Motor neuron (in vitro differentiated cells): ENCODE results near the gene ADAM8. TPM values are rescaled to one million over a fixed set of nuclear protein-coding genes. Genes with fewer than 3 reads are reported as not detected.

Experiments used
- ATAC-seq, 8 experiments: fragments of 200-7000 bp; cut with Tn5 transposase; replicated peaks in 6 of 8; 2 replicates each; pipeline ENCODE4 v1.8.0; 2021; ENCODE audit warnings: mild to moderate bottlenecking in 8 of 8, moderate library complexity in 8 of 8
- H3K27ac ChIP-seq, 2 donors: fragments of 250-450 bp; sonication (Bioruptor Pico); 2 replicates each; pipeline ENCODE4 v1.9.0; 2021; ENCODE audit warnings: antibody characterized with exemption in 2 of 2, mild to moderate bottlenecking in 2 of 2, moderate library complexity in 1 of 2
- H3K4me1 ChIP-seq, 2 donors: fragments of 250-450 bp; sonication (Bioruptor Pico); replicated peaks in 1 of 2; 2 replicates each; pipeline ENCODE4 v1.6.1; 2021; ENCODE audit warnings: antibody characterized with exemption in 2 of 2, mild to moderate bottlenecking in 2 of 2, moderate library complexity in 1 of 2
- H3K4me3 ChIP-seq, 5 donors: fragments of 250-450 bp; sonication (Bioruptor Pico); 2 replicates each; pipeline ENCODE4 v1.9.0; 2021; ENCODE audit warnings: antibody characterized with exemption in 5 of 5, mild to moderate bottlenecking in 5 of 5, moderate library complexity in 4 of 5
- WGBS, 10 experiments: fragments of 450-650 bp; shearing (Covaris generic); methylation state at CpG; one replicate each; pipeline ENCODE4 v1.0.0; 2022; 5-methylcytosine and 5-hydroxymethylcytosine counted together
- in situ Hi-C, 9 experiments: fragments of 400-800 bp; cut with MboI; loops; one replicate each; pipeline ENCODE4 v1.15.0; 2021; ENCODE audit warnings: low sequenced_read_pairs in 9 of 9, low pct_unique_long_range_greater_than_20kb in 2 of 9; ENCODE audit not compliant: unreplicated experiment in 9 of 9
- total RNA-seq, 8 experiments: library from RNA; unstranded; fragments of 300-600 nt; gene quantifications; 2 replicates each; pipeline versions ENCODE4 v1.2.3 to v1.2.4, GENCODE V29; 2022

ADAM8 gene
- total RNA-seq, 8 experiments from 2014 or later = 0.66 to 2.2 (median 1.2) TPM

DNA sequence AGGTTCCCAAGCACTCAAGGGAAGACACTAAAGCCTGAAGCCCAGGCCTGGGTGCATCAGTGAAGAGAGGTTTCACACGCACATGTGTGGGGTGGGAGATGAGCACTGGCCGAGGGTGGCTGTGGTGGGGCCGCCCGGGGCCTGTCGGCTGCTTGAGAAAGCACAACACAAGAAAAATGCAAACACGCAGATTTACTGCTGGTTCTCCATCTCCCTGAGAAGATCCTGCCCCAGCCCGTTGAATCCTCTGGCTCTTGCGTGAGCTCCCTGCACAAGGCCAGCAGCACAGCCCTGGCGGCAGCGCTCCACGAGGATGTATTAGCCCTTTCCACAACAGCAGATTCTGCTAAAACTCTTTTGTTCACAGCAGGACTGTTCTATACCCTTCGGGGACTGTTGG is 38.2 kb upstream of the ADAM8 start:
- ATAC-seq = no peak
- peaks cover 15 to 16% of the 10 kb centered on the region in 2 donors for H3K4me1 ChIP-seq
- in situ Hi-C loops = no loop called here
- no peak overlapping the region for H3K4me3 ChIP-seq
- peak overlapping the region; percentile 66 to 71 for H3K27ac ChIP-seq
- 36 to 90% (median 78%) methylated on average over 1 to 12 of the region's 12 CpGs; no CpG with 5 or more reads in 1 of the 10 experiments for WGBS, 10 experiments

DNA sequence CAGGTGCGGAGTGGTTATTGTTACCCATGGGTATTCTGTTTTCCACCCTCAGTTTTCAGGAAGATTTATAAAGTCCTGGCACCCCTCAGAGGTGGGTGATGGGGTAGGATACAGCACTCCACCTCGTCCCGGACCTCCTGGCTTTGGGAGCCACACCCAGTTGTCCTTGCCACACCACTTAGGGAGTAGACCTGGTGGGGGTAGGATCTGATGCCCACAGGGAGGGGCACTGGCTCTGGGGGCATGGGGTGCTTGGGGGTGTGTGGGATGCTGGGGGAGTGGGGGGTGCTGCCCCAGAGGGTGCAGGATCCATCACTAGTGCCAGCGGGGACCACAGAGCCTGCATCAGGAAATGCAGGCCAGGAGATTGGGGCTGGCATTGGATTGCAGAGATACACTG is 36.5 kb upstream of the ADAM8 start:
- Histone ChIP-seq H3K4me1 (peaks cover 15 to 17% of the 10 kb centered on the region in 2 donors), H3K4me3 (no peak overlapping the region), H3K27ac (no peak overlapping the region)
- ATAC-seq = no peak
- 83 to 100% (median 100%) methylated on average over 1 of the region's 4 CpGs; no CpG with 5 or more reads in 7 of the 10 experiments for WGBS, 10 experiments
- in situ Hi-C loops = no loop called here

DNA sequence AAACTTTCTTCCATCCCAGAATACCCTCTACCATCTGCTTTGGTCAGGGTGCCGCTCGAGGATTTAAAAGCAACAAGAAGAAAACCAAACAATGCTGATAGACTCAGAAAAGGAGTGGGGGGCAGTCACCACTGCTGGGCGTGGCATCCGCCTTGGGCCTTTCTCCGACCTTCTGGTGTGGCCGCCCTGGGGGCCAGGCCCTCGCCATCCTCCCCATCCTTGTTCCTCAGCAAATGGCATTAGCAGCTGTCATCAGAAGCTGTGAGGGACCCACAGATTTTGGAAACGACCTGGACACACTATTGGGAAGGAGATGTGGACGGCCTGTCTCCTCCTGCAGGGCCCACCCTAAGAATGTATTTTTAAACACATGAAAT is 36.1 kb upstream of the ADAM8 start:
- no peak for ATAC-seq
- WGBS, 10 experiments = 79 to 93% (median 90%) methylated on average over 2 to 9 of the region's 9 CpGs; no CpG with 5 or more reads in 5 of the 10 experiments
- in situ Hi-C loops = no loop called here
- Histone ChIP-seq H3K4me1 (peaks cover 15 to 17% of the 10 kb centered on the region in 2 donors), H3K4me3 (no peak overlapping the region), H3K27ac (no peak overlapping the region)

DNA sequence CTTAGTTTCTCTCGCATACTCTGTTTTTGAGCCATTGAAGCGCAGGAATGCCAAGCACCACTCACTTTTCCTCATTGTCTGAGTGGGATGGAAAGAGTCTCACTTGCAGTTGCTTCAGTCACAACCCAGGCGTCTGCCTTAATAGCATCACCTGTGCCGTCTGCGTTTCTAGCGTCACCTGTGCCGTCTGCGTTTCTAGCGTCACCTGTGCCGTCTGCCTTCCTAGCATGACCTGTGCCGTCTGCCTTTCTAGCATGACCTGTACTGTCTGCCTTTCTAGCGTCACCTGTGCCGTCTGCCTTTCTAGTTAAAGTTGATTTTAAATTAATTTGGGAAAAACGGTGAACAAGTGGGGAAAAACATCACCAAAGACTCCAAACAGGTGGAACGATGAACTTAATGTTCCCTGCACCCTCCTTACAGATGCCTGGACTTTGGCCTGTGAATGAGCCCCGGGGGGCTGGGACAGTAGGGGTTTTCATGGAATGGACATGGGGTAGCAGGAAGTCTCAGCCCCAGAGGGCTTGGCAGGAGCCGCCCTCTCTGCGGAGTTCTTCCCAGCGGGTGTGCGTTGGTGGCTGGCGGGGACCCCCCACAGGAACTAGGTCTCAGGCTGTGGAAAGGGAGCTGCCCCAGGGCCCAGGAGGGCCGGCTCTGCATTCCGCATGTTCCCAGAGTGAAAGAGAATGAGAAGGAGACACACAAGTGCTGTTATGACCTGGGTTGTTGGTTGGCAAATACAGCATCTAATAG is 35.5 kb upstream of the ADAM8 start:
- H3K4me1 ChIP-seq = peaks cover 19 to 22% of the 10 kb centered on the region in 2 donors
- 67 to 100% (median 96%) methylated on average over 1 to 18 of the region's 23 CpGs; no CpG with 5 or more reads in 3 of the 10 experiments for WGBS, 10 experiments
- no peak overlapping the region for H3K27ac ChIP-seq
- no peak overlapping the region for H3K4me3 ChIP-seq
- in situ Hi-C loops = no loop called here
- ATAC-seq = no peak

DNA sequence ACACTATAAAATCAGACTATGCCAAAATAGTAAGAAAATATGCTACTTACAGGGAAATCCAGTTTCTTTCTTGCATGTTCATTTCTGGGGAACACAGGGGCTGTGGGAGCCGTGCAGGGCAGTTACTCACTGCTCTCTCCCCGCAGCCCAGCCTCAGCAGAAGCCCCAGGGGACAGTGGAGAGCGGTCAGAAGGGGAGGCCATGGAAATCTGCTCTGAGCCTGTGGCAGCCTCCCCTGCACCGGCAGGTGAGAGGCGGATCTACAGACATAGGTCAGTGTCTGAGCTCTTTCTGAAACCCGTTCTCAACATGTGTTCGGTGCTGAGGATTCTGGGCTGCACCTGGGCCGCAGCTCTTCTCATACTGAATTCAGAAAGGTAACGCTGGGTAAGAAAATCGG is 34.9 kb upstream of the ADAM8 start:
- in situ Hi-C loops = no loop called here
- H3K27ac ChIP-seq = no peak overlapping the region
- 60 to 100% (median 97%) methylated on average over 1 to 9 of the region's 10 CpGs for WGBS, 10 experiments
- ATAC-seq = no peak
- H3K4me3 ChIP-seq = no peak overlapping the region
- H3K4me1 ChIP-seq = peaks cover 23 to 25% of the 10 kb centered on the region in 2 donors

DNA sequence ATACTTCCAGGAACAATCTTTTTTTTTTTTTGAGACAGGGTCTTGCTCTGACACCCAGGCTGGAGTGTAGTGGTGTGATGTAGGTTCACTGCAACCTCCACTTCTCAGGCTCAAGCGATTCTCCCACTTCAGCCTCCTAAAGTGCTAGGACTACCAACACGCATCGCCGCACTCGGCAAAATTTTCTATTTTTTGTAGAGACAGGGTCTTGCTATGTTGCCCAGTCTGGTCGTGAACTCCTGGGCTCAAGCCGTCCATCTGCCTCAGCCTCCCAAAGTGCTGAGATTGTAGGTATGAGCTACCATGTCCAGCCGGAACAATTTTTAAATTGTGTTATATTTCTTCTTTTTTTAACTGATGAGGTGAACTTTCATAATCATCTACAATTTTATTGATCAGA is 34.1 kb upstream of the ADAM8 start:
- no peak overlapping the region for H3K27ac ChIP-seq
- H3K4me1 ChIP-seq = peaks cover 23 to 25% of the 10 kb centered on the region in 2 donors
- no peak for ATAC-seq
- H3K4me3 ChIP-seq = no peak overlapping the region
- WGBS, 10 experiments = 33 to 95% (median 87%) methylated on average over 1 to 8 of the region's 8 CpGs; no CpG with 5 or more reads in 2 of the 10 experiments
- in situ Hi-C loops = no loop called here

DNA sequence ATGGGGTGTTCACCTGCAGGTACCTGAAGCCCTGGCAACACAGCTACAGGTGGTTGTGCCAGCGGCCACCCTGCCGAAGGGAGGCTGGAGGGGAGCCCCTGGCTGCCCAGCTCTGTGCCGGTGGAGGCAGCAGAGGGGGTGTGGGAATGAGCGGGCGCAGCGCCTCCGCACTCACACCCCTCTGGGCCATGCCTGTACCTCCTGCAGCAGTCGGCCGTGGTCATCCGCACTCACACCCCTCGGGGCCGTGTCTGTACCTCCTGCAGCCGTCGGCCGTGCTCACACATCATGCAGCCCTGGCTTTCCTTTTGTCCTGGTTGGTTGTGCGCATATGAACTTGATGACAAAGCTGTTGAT is 33.7 kb upstream of the ADAM8 start:
- Histone ChIP-seq H3K27ac (no peak overlapping the region), H3K4me1 (peaks cover 23 to 28% of the 10 kb centered on the region in 2 donors), H3K4me3 (no peak overlapping the region)
- no peak for ATAC-seq
- in situ Hi-C loops = no loop called here
- WGBS, 10 experiments = 33 to 100% (median 90%) methylated on average over 1 to 9 of the region's 16 CpGs; no CpG with 5 or more reads in 5 of the 10 experiments

DNA sequence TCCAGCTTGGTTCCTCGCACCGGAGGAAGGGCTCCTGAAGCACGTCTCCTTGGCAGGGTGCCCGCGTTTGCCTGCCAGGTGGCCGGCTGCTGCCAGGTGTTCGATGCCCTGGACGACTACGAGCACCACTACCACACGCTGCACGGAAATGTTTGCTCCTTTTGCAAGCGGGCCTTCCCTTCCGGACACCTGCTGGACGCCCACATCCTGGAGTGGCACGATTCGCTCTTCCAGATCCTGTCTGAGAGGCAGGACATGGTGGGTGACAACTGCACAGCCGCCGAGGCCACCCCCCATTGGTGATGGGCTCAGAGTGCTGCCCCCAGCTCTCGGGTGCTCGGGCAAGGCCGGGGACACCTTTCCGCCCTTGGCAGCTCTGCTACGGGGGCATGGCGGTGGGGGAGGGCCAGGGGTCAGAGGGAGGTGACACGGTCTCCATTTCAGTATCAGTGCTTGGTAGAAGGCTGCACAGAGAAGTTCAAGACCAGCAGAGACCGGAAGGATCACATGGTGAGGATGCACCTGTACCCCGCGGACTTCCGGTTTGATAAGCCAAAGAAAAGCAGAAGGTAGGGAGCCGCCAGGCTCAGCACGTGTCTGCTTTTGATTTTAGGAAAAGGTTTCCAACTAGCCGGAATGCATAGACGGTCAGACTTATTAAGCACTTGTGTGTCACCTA is 33.2 kb upstream of the ADAM8 start:
- WGBS, 10 experiments = 89 to 100% (median 93%) methylated on average over 4 to 6 of the region's 33 CpGs; no CpG with 5 or more reads in 6 of the 10 experiments
- peak overlapping the region in 3 of 5 donors; percentile 74 to 99 (median 83) for H3K4me3 ChIP-seq
- no peak for ATAC-seq
- peaks cover 22 to 27% of the 10 kb centered on the region in 2 donors for H3K4me1 ChIP-seq
- in situ Hi-C loops = no loop called here
- H3K27ac ChIP-seq = no peak overlapping the region

DNA sequence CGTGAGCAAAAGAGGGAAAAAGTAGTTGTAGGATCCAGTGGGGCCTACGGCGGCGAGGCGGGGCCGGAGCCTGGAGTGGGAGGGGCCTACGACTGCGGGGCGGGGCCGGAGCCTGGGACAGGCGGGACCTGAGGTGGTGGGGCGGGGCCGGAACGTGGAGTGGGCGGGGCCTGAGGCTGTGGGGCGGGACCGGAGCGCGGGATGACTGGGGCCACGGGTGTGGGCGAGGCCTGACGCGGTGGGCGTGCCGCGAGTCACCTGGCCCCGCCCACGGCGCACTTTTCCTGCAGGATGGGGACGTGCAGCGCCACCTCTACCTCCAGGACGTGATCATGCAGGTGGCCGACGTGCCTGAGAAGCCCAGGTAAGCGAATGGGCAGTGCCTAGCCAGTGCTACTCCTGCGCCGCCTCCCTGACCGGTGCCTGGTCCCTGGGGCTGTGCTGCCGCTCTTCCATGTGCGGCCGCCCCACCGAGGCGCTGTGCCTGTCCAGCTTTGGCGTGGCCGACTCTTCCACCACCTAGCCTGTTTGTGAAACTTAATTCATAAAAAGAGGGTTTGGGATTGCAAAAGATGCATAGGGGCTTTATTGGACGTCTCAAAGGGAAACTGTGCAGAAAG is 32.5 kb upstream of the ADAM8 start:
- H3K4me1 ChIP-seq = peaks cover 15 to 24% of the 10 kb centered on the region in 2 donors
- H3K27ac ChIP-seq = peak overlapping the region; percentile 97
- ATAC-seq = peak; percentile 65 to 80 (median 74)
- 50 to 100% (median 97%) methylated on average over 1 to 3 of the region's 46 CpGs; no CpG with 5 or more reads in 6 of the 10 experiments for WGBS, 10 experiments
- in situ Hi-C loops = no loop called here
- peak overlapping the region; percentile 74 to 99 (median 91) for H3K4me3 ChIP-seq

DNA sequence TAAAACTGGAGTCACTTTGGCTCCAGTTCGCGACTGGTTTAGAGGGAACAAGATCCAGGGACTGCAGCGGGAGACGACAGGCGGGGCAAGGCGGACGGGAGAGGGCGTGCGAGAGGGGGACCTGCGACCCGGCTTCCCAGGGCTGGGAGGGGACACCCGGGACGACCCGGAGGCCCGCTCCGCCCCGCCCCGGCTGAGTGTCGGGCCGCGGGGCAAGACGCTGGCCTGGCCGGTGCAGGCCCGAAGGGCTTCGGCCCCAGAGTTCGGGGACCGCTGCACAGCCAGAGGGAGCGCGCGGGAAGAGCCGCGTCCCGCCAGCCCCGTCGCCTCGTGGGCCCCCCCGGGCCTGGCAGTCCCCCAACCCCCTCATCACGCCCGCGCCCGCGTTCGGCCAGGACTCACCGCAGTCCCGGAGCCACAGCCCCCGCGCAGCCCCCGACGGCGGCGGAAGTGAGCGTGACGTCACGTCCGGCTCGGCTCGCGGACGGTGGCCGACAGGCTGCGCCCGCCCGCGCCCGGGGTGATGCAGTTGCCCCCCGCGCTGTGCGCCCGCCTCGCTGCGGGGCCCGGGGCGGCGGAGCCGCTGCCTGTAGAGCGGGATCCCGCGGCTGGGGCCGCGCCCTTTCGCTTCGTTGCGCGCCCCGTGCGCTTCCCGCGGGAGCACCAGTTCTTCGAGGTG is 31.9 kb upstream of the ADAM8 start, which contains the start of the genes TUBGCP2 and ZNF511:
Gene TUBGCP2 (minus strand): TSS at position 452 of the 679 bp plus-strand sequence. CDS start 5,931 bp downstream, outside the sequence.
Gene ZNF511 (plus strand): TSS at position 494 of the 679 bp plus-strand sequence. CDS start 30 bp downstream, at position 524.
- in situ Hi-C loops = no loop called here
- peak within 1 kb of the TSS; percentile 97 for H3K27ac ChIP-seq
- 0% methylated on average over 2 to 7 of the region's 89 CpGs; no CpG with 5 or more reads in 7 of the 10 experiments for WGBS, 10 experiments
- peaks cover 9 to 20% of the 10 kb centered on the region in 2 donors for H3K4me1 ChIP-seq
- peak within 1 kb of the TSS; percentile 74 to 99 (median 91) for H3K4me3 ChIP-seq
- ATAC-seq = peak; percentile 82 to 90 (median 85)

DNA sequence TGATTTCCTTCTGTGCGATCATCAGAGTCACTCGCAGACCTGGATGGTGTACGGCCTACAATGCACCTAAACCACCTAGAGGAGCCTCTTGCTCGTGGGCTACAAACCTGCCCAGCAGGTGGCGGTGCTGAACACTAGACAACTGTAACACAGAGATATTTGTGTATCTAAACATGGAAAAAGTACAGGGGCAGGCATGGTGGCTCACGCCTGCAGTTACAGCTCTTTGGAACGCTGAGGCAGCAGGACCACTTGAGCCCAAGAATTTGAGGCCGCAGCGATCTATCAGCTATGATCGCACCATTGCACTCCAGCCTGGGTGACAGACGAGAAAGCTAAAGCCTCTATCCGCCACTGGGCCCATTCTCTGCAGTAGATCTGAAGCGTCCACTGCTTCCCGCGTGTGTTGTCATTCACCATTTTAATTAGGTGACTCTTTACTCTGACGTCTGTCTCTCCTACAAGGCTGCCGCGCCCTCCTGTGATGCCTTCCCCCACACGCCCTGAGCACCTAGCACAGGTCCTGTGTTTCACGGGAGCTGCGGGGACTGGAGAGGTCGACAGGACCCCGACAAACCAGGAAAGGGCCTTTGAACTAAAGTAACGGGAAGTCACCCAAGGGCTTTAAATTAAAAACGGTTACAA is 31.2 kb upstream of the ADAM8 start:
- Histone ChIP-seq H3K4me3 (peak overlapping the region; percentile 74 to 99 (median 91)), H3K27ac (peak overlapping the region; percentile 97), H3K4me1 (peaks cover 8 to 20% of the 10 kb centered on the region in 2 donors)
- ATAC-seq = peak; percentile 11 to 54 (median 34)
- in situ Hi-C loops = no loop called here
- 0 to 25% (median 5%) methylated on average over 1 to 17 of the region's 25 CpGs; no CpG with 5 or more reads in 2 of the 10 experiments for WGBS, 10 experiments

DNA sequence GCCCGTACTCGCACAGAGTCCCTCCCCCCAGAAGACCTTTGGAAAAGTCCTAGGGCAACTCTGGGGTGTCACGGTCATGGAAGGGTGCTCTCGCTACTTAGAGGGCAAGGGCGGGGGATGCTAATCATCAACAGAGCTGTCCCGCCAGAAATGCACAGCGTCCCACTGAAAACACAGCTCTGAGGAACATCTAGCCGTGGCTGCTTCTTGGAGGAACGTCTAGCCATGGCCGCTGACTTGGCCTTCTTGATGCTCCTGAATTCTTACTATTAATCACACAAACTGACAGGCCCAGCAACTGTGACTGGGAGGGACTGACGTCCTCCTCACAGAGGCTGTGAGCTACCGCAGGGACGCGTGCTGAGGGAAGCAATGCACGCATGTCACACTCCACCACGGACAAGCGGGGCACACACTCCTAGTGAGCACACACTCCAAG is 30.3 kb upstream of the ADAM8 start:
- peaks cover 8 to 20% of the 10 kb centered on the region in 2 donors for H3K4me1 ChIP-seq
- 72 to 93% (median 89%) methylated on average over 2 to 14 of the region's 17 CpGs; no CpG with 5 or more reads in 2 of the 10 experiments for WGBS, 10 experiments
- in situ Hi-C loops = no loop called here
- no peak overlapping the region for H3K27ac ChIP-seq
- H3K4me3 ChIP-seq = no peak overlapping the region
- no peak for ATAC-seq
